Glutamatergic neuron (in vitro differentiated cells): ENCODE measurements around the gene LDLRAD3. TPM values are rescaled to one million over a fixed set of nuclear protein-coding genes. Genes with fewer than 3 reads are reported as not detected.

ENCODE experiments used
- DNase-seq: peaks from one replicate; pipeline ENCODE4 v3.0.0; 2022
- H3K27ac Mint-ChIP-seq: one replicate; pipeline ENCODE4 v1.8.0; 2020; ENCODE audit warnings: mild to moderate bottlenecking, mixed read lengths, inconsistent platforms; ENCODE audit not compliant: unreplicated experiment
- H3K27me3 Mint-ChIP-seq: one replicate; pipeline ENCODE4 v1.8.0; 2020; ENCODE audit warnings: mild to moderate bottlenecking, moderate library complexity, mixed read lengths, inconsistent platforms; ENCODE audit not compliant: unreplicated experiment
- H3K36me3 Mint-ChIP-seq: one replicate; pipeline ENCODE4 v1.8.0; 2020; ENCODE audit warnings: mild to moderate bottlenecking, mixed read lengths, inconsistent platforms; ENCODE audit not compliant: unreplicated experiment
- H3K4me1 Mint-ChIP-seq: one replicate; pipeline ENCODE4 v1.8.0; 2020; ENCODE audit warnings: mild to moderate bottlenecking, low read depth, mixed read lengths, inconsistent platforms; ENCODE audit not compliant: unreplicated experiment
- H3K4me3 Mint-ChIP-seq: one replicate; pipeline ENCODE4 v1.8.0; 2020; ENCODE audit warnings: mild to moderate bottlenecking, mixed read lengths, inconsistent platforms; ENCODE audit not compliant: unreplicated experiment
- H3K9me3 Mint-ChIP-seq: one replicate; pipeline ENCODE4 v1.8.0; 2020; ENCODE audit warnings: mild to moderate bottlenecking, moderate library complexity, mixed read lengths, inconsistent platforms; ENCODE audit not compliant: unreplicated experiment
- CTCF ChIP-seq: fragments of 200-600 bp; sonication (generic); IDR thresholded peaks from one replicate; pipeline ENCODE4 v1.5.0; 2021; ENCODE audit not compliant: partially characterized antibody, unreplicated experiment
- total RNA-seq: library from RNA; stranded (reverse); fragmentation: NEBNext Ultra II Directional; extraction: Animal tissue kit (Norgen Biotek cat#: 25700); gene quantifications from one replicate; pipeline ENCODE4 v1.2.1, GENCODE V29; 2021; ENCODE audit not compliant: unreplicated experiment

LDLRAD3 gene
- total RNA-seq, 1 donor from 2014 or later = 59.9 TPM

GRCh38 chr11:36211761-36212430 is 268.0 kb downstream of the LDLRAD3 start:
- Mint-ChIP-seq H3K4me3 (no peak overlapping the region), H3K27me3 (no peaks in the 10 kb centered on the region)
- DNase-seq = no peak

GRCh38 chr11:36212564-36213392 is 268.9 kb downstream of the LDLRAD3 start:
- no peaks in the 10 kb centered on the region for H3K27me3 Mint-ChIP-seq
- H3K36me3 Mint-ChIP-seq = no peaks in the 10 kb centered on the region
- H3K4me3 Mint-ChIP-seq = peak overlapping the region; percentile 41
- TF ChIP-seq CTCF = no peak
- H3K27ac Mint-ChIP-seq = peak overlapping the region; percentile 86
- H3K4me1 Mint-ChIP-seq = peaks cover 30% of the 10 kb centered on the region
- H3K9me3 Mint-ChIP-seq = peaks cover 5% of the 10 kb centered on the region
- peak; percentile 34 for DNase-seq

More at GRCh38 chr11:36211761-36212430, 268.0 kb downstream of the LDLRAD3 start:
- no peak overlapping the region for H3K27ac Mint-ChIP-seq
- H3K36me3 Mint-ChIP-seq = peaks cover 4% of the 10 kb centered on the region
- TF ChIP-seq CTCF = no peak
- peaks cover 30% of the 10 kb centered on the region for H3K4me1 Mint-ChIP-seq
- peaks cover 7% of the 10 kb centered on the region for H3K9me3 Mint-ChIP-seq

GRCh38 chr11:36213393-36213840 is 269.6 kb downstream of the LDLRAD3 start:
- TF ChIP-seq CTCF = no peak
- DNase-seq = no peak
- no peaks in the 10 kb centered on the region for H3K27me3 Mint-ChIP-seq
- H3K36me3 Mint-ChIP-seq = no peaks in the 10 kb centered on the region
- H3K27ac Mint-ChIP-seq = peak overlapping the region; percentile 86
- peaks cover 5% of the 10 kb centered on the region for H3K9me3 Mint-ChIP-seq
- peak overlapping the region; percentile 41 for H3K4me3 Mint-ChIP-seq
- H3K4me1 Mint-ChIP-seq = peaks cover 30% of the 10 kb centered on the region

- Mint-ChIP-seq H3K9me3 (peaks cover 5% of the 10 kb centered on the region), H3K27ac (peak overlapping the region; percentile 70)
These were observed 270.6 kb downstream of the LDLRAD3 start for GRCh38 chr11:36214480-36214879.

More at GRCh38 chr11:36214480-36214879, 270.6 kb downstream of the LDLRAD3 start:
- Mint-ChIP-seq H3K4me1 (peaks cover 30% of the 10 kb centered on the region), H3K27me3 (no peaks in the 10 kb centered on the region), H3K36me3 (no peaks in the 10 kb centered on the region), H3K4me3 (no peak overlapping the region)
- no peak for TF ChIP-seq CTCF
- DNase-seq = no peak
